ENCODE data around the gene KRTAP24-1.

KRTAP24-1 gene, protein sequence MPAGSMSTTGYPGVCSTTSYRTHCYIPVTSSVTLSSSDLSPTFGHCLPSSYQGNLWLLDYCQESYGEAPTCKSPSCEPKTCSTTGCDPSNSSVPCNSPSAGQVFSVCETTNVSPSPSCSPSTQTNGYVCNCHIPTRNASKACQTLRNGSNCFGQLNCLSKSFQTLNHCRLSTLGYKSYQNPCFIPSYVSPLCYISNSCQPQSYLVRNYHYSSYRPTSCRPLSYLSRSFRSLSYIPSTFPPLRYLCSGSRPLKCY

DNA sequence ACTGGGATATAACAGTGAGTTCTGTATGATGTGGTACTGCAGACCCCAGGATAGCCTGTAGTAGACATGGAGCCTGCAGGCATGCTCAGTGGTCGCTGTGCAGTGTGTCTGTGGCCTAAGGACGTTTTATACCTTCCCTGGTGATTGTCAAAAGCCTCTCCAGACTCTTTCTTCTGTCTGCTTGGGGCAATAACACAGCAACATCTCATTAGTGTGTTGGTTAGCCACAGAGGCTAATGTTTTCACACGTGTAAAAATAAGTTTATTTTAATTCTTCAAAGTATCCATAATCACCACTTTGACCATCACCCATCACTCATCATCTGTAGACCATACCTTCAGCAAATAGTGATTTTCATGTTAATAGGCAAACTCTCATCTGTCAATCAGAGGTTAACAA is at the start of gene KRTAP24-1:
TSS of gene KRTAP24-1 (minus strand) at position 101 of the 400 bp plus-strand sequence. CDS start at position 83, 18 bp downstream.
- no peak for DNase-seq (ENCODE audit: low spot score)

DNA sequence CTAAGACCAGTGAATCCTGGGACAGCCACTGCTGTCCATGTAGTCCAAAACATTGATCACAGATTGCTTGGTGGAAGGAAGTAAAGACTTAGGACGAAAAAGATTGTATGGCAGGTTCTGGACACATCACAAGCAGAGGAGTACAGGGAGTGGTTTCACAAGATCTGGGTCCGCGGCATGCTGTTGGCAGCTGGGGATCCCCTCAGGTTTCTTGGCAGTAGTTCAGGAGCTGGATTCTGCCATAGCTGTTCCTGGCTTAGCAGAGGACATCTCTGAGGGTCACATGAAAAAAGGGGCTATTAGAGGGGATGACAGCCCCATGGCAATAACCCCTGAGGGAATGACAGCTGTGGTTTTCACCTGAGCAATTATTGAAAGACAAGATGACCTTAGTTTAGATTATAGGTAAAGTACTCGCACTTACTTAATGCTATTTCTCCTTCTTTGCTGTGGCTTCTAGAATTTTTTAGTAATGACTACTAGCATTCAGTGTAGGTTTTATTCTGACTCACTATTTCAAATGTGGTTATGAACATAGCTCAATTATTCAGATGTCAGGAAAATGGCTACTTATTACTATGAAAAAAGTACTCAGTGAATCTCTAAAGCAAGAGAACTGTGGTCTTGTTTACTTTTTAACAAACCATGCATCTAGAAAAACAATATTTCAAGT is 46.6 kb upstream of the KRTAP24-1 start:
- no peak for DNase-seq (ENCODE audit: low spot score)

DNA sequence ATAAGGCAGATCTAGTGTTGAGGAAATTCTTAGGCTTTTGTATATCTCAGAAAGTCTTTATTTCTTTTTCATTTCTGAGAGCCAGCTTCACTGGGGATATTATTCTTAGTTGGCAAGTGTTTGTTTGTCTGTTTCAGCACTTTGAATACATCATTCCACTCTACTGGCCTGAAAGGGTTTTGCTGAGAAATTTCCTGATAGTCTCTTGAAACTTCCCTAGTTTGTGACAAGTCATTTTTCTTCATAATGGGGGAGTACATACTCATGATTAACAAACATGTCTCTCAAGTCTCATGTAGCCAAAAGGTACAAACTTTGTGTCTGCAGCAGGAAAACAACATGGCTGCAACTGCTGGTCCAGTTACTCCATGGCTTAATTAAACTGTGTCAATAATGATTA is 43.6 kb upstream of the KRTAP24-1 start:
- DNase-seq (ENCODE audit: low spot score), result no peak

DNA sequence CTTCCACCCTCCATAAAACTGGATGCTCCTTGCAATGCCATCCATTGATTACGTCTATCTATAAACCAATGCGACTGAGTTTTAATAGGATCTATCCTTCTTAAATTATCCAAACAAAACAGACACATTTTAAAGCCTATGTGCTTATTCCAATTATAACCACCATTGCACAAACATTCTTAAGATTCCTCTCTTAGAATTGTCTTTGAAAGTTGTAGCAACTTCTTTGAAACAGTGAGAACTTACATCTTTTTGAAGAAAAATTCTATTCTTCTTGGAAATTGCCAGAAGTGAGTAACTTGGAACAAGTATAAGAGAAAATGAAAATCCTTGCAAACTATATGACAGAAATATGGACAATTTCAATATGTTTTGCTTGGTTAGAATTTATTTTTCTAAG is 37.5 kb upstream of the KRTAP24-1 start, which contains the start of gene KRTAP26-1:
TSS of gene KRTAP26-1 (minus strand) at position 101 of the 400 bp plus-strand sequence. CDS start 280 bp downstream, outside the sequence.
- DNase-seq (ENCODE audit: low spot score), result no peak

DNA sequence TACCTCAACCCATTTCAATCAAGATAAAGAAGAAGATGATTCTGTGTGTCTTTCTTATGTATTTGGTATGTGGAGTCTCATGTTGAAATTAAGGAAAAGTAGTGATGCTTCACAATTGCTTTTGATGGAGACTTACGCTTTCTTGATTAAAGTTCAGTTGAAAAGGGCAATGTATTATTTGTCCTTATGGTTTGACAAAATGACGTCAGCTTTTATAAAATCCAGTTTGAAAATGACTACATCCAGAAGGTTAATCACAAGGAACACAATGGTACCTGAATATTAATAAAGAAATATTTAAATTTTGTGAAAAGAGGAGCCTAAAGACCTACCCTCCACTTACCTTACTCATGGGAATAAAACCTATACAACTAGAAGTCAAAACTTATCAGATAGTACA is 33.0 kb upstream of the KRTAP24-1 start:
- DNase-seq (ENCODE audit: low spot score), result no peak

DNA sequence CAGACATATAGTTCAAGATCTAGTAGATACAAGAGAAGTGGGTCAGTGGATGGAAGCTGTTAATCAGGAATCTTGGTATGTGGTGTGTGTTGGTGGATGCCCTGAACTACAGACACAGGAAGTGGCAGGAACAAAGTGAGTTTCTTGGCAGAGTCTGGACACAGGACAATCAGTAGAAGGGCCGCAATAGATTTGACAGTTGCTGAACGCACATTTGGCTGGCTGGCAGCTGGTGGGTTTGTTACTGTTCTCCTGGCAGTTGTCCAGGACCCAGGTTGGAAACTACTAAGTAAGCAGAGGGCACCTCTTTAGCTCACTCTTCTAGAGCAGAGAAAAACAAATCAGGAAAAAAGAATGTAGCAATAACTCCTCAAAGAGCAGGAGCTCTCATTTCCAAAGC is 24.1 kb upstream of the KRTAP24-1 start:
- DNase-seq (ENCODE audit: low spot score), result no peak

DNA sequence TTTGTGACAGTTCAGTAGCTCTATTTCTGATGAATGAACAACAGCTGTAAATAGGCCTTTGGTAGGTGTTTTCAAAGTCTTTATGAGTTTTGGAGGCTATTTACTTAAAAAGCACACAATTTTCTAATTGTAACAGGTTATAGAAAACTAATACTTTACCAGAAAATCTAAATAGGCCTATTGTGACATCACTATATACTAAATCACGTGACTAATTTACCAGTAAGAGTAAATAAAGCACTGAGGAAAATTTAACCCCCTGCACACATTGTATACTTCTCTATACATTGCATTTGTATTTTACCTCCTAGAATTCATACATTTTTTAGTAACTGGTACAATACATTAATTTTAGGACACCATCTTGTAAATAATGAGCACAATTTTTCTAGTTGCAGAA is 22.4 kb upstream of the KRTAP24-1 start:
- DNase-seq (ENCODE audit: low spot score), result no peak

DNA sequence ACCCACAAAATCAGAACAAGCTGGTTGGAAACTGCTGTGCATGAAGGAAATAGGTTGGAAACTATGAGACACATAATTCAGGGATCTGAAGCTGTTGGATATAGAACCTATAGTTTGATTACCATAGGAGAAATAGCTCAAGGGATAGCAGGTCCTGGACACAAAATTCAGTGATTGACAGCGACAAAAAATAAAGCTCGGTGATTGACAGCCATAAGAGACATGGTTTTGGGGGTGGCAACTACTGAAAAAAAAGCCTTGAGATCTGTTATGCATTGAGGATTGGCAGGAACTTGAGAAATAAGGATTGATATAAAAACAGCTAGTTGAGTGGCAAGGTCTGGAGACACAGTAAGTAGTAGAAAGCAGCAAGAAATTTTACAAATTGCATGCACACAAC is 6.5 kb upstream of the KRTAP24-1 start, which contains the start of gene KRTAP25-1:
TSS of gene KRTAP25-1 (minus strand) at position 300 of the 400 bp plus-strand sequence. CDS start at position 276, 24 bp downstream.
- DNase-seq (ENCODE audit: low spot score), result no peak

DNA sequence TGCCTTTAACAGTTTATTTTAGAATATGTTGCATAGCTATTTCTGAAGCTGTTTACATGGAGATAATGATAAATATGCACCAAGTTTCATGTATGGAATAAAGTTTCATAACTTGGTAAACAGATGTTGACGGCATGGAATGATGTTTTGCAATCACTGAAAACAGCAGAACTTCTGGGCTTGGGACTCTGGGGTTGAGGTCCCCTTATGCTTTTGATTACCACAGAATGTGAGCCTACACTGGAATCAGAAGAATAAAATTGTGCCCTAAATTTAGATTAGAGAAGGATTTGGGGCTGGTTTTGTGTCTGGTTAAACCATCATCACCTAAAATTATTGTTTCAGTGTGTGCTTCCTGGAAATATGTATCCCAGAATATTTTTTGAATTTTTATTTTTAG is 11.1 kb downstream of the KRTAP24-1 start:
- no peak for DNase-seq (ENCODE audit: low spot score)

DNA sequence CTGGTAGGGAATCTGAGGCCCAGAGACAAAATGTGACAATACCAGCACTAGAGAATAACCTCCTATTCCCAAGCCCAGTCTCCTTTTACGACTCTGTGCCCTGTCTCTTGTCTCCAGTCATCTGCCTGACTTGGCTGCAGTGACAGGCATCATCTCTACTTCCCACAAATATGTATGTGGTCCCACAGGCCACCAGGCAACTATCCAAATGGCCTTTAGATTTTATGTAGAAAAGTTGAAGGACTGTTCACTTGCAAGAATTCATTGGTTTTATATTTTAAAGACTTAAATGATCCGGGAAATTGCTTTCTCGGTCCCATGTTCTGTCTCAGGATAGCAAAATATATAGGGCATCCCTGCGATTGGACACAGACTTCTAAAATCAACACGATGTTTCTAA is 11.6 kb downstream of the KRTAP24-1 start:
- DNase-seq (ENCODE audit: low spot score), result no peak

DNA sequence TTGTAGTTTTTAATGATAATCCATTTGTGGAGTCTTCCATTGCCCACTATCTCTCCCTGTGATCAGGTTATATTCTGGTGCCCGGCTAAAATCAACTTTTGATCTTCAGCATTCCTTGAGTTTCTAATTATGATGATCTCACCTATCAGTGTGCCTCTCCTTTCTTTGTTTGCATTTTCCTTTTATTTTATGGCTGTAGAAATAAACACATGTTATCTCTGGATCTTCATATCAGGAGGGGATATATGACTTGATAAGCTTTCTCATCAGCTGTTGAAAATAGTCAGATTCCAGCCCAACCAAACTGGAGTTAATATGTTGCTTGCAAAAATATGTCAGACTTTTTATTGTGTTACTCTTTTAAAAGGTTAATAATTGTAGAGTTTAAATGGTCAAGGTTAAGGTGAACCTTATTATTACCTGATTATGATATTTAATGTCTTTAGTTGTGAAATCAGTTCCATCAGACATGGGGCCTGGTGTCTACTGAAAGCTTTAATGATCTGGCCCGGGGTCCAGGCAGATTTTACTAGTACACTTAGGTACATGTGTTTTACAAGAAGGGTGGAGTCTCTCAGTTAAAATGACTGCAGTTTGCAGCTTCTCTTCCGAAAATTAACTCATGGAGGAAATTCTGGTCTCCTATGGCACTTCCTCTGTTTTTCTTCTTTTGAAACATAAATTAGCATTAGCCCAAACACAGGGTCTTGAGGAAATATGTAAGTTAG is 12.8 kb downstream of the KRTAP24-1 start:
- no peak for DNase-seq (ENCODE audit: low spot score)

DNA sequence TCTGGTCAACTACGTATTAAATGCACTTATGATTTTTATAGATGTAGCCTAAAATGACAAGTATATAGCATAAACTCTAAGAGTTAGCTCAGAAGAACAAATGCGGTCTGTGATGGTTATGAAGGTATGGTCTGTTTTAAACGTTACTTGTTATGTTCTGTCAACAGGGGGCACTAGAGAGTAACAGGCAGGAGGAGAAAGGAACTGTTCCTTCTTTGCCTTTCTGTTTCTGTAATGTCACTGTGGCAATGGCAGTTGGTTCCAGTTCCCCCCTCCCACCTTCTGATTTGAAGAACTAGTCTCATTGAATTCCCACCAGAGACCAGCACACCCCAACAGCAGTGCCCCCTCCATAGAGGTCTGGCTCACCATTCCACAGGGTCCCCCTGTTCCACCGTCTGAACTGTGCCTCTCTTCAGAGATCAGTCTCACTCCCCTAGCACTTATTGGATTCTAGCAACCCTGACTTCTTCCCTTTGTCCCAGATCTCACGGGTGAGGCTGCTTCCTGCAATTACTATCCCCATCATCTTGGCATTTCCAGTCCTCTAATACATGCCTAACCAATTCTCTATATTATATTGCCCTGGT is 14.0 kb downstream of the KRTAP24-1 start:
- DNase-seq (ENCODE audit: low spot score), result no peak

DNA sequence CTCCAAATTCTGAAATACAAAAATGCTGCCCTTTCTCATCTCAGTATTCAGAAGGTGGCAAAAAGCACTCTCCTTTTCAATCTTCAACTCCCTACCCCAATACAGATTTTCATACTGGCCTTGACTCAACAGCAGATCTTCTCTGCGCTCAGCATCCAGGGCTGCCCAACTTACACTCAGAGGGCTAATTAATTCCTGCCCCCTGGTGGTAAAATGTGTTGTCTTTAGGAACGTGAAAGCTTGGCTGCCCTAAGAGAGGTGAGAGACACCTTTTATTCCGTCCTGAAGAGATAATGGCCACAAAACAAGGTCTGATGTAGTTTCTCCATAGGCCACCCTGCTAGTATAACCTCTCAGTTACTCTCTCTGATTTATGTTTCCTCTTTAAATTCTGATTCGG is 25.0 kb downstream of the KRTAP24-1 start:
- peak; percentile 21 for DNase-seq (ENCODE audit: low spot score)

DNA sequence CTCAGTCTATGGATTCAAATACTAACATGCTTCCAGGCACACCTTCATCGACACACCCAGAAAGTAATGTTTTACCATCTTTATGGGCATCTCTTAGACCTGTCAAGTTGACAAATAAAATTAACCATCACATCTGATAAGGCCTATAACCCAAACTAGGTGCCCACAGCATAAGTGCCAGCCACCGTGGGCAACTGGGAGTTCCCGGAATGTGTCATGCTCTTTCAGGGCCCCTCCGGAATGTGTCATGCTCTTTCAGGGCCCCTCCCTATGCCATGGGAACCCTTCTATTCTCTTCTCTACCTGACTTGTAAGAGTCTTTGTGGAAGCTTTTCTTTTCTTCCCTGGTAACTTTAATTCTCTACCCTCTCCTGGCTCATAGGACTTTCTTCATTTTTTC is 26.6 kb downstream of the KRTAP24-1 start:
- DNase-seq (ENCODE audit: low spot score), result no peak

DNA sequence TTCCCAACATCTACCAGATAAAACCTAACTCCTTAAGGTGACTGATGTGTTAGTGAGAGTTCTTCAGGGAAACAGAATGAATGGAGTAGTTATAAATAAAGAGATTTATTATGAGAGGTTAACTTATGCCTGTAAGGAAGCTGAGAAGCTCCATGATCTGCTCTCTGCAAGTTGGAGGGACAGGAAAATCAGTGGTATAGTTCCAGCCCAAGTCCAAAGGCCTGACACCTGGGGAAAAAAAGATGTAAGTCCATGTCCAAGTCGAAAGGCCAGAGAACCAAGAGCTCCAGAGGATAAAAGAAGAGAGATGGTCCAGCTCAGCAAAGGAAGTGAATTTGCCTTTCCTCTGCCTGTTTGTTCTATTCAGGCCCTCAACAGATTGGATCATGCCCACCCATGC is 27.1 kb downstream of the KRTAP24-1 start:
- DNase-seq (ENCODE audit: low spot score), result no peak

DNA sequence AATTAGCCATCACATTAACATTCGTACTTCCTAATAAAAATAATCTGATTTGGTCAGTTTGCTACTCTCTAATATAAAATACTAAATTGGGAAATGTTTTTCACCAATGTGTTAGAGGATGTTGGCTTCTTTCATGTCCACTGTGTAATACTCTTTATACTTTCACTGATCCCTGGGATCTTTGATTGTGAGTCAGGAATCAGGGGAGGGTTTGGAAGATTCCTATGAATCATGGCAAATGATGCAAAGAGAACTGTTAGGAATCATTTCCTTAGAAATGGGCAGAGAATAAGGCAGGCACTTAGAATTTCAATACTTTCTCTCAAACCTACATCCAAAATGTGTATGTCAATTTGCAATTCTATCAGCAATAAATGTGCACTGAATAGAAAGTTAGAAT is 31.0 kb downstream of the KRTAP24-1 start:
- no peak for DNase-seq (ENCODE audit: low spot score)

DNA sequence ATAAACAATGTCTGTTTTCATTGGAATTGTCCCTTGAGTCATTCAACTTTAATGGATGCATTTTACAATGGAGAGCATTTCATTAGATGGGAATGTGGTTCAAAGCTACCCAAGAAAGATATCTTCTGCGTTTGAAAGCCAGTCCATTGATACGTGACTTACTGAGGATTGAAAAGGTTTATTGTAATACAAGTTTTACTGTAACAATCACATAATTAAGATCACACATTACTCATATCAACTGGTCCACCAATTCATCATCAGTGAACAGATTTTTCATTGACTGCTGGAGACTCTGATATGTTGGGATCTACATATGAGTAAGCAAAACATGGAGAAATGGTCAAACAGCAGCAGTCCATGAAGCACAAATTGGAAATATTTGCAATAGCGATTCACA is 32.8 kb downstream of the KRTAP24-1 start:
- no peak for DNase-seq (ENCODE audit: low spot score)

DNA sequence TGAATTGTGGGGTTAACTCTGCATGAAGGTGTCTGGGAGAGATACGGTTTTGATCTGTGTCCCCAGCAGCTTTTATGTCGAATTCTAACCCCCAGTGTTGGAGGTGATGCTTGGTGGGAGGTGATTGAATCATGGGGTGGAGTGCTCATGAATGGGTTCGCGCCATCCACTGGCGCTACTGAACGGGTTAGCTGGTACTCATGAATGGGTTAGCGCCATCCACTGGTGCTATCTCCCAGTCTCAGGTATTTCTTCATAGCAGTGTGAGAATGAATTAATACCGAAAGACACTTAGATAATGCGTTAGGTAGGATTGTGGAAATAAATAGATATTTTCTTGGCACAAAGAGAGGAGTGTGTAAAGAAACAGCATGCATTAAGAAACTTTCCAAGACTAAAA is 33.9 kb downstream of the KRTAP24-1 start:
- no peak for DNase-seq (ENCODE audit: low spot score)

DNA sequence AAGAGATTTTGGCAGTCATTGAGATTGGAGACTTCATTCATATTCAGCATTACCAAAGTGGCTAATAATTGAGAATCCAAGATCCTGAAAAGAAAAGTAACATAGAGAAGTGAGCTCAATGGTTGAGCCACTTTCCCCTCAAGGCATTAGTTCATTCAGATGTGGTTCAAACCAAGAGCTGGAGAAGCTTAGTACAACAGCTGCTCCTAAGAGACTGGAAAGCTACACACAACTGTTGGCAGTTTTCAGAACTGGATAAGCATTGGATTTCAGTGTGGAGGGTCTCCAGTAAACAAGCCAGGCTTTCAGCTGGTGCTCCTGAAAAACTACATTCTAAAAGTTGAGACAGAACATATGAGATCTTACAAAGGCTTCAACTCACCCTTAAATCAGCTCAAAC is 37.7 kb downstream of the KRTAP24-1 start:
- DNase-seq (ENCODE audit: low spot score), result no peak

DNA sequence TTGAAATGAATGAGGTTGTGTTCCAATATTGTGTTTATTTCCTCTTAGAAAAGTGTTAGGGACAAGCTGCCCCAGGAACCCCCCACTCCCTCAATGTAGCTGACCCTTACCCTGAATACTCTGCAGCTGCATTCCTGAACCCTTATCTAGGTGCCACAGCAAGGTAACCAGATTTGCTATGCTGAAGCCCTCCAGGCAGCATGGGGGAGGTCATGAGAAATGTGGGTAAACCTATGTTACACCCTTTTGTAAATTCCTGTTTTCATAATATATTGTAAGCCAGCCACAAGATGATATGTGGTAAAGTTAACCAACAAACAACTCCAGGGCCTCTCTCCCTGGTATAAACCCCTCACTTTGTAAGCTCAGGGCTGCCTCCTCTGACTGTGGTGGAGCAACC is 39.1 kb downstream of the KRTAP24-1 start:
- no peak for DNase-seq (ENCODE audit: low spot score)

DNA sequence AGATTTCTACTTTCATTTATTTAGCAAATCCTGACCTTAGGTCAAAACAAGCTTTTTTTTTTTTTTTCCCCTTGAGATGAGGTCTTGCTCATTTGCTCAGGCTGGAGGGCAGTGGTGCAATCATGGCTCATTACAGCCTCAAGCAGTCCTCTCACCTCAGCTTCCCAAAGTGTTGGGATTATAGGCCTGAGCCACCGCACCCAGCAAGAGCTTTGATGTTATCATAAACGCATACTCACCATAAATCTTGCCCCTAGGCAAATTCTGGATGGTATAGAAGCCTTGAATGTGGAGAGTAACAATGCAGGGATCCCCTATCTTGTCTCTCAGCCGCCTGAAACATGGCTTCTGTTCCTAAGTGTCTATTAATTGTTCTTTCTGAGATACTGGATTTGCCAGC is 42.1 kb downstream of the KRTAP24-1 start:
- no peak for DNase-seq (ENCODE audit: low spot score)

DNA sequence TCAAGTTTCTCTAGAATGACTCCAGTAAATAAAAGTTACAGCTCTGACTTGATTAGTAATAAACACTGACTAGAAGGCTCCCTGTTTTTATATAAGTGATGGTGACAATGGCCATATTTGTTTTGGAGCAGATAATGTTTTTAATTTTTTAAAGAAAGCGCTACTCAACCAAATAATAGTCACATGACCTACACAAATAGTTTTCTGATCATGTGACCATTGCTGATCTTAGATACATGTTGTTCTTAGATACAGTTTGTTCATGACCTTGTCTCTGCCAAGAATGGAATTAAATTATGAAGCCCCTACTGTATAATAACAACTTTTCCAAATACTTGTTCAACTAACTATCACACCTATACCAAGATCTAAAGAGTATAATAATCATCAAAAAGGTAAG is 44.6 kb downstream of the KRTAP24-1 start:
- DNase-seq (ENCODE audit: low spot score), result no peak

DNA sequence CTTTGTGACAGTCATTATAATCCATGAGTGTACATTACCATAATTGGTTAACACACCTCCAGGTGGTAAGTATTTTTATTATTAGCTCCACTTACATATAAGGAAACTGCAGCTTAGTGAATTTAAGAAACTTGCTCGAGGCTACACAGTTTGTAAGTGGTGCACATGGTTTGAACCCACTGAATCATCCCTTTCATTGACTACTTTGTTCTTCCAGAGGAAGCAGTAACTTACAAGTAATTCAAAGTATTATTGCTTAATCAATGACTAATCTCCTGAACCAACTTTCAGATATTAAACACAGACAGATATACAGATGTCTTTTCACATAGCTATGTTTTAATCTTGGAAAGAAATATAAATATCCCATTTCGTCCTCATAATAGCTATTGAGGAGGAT is 48.1 kb downstream of the KRTAP24-1 start:
- DNase-seq (ENCODE audit: low spot score), result no peak
